AG08395 (cell line): ENCODE measurements around the gene CAPN15.

Source experiments
- DNase-seq: peaks from one replicate; pipeline ENCODE4 v3.0.0; 2012; ENCODE audit warnings: mixed read lengths, low spot score

The CAPN15 gene

GRCh38 chr16:526181-527014, 1.1 kb upstream of the CAPN15 start:
- no peak for DNase-seq

- DNase-seq, result peak; percentile 59
Measured at GRCh38 chr16:528111-529011, 849 bp downstream of the CAPN15 start.

- DNase-seq, result no peak
Measured at GRCh38 chr16:529012-529575, 1.6 kb downstream of the CAPN15 start.

- no peak for DNase-seq
Measured at GRCh38 chr16:530111-530817, 2.8 kb downstream of the CAPN15 start.

DNA sequence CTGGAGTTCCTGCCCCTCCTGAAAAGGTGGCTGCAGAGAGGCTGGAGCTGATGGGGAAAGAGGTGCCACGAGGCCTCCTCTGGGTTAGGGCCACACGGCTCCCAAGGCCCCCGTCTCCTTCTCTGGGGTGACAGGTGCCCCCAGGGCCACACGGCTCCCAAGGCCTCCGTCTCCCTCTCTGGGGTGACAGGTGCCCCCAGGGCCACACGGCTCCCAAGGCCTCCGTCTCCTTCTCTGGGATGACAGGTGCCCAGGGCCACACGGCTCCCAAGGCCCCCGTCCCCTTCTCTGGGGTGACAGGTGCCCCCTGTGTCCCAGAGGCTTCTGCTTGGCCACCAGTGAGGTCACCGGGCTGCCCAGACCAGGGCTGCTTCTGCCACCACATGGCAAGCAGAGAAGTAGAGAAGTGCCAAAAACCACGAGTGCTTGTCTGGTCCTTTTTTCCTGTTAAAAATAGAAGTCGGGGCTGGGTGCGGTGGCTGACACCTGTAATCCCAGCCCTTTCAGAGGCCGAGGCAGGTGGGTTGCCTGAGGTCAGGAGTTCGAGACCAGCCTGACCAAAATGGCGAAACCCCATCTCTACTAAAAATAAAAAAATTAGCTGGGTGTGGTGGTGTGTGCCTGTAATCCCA, 4.1 kb downstream of the CAPN15 start:
- DNase-seq, result no peak

- no peak for DNase-seq
Measured at GRCh38 chr16:533391-534123, 6.0 kb downstream of the CAPN15 start.

GRCh38 chr16:534135-534534, 6.6 kb downstream of the CAPN15 start:
- DNase-seq, result no peak

- no peak for DNase-seq
Measured at GRCh38 chr16:534856-535445, 7.4 kb downstream of the CAPN15 start.

GRCh38 chr16:535446-536405, 8.2 kb downstream of the CAPN15 start:
- peak; percentile 89 for DNase-seq

GRCh38 chr16:536746-537145, 9.2 kb downstream of the CAPN15 start:
- DNase-seq, result no peak

- DNase-seq, result no peak
Measured at GRCh38 chr16:537415-538335, 10.2 kb downstream of the CAPN15 start.

- no peak for DNase-seq
Measured at GRCh38 chr16:539901-540530, 12.5 kb downstream of the CAPN15 start.

DNA sequence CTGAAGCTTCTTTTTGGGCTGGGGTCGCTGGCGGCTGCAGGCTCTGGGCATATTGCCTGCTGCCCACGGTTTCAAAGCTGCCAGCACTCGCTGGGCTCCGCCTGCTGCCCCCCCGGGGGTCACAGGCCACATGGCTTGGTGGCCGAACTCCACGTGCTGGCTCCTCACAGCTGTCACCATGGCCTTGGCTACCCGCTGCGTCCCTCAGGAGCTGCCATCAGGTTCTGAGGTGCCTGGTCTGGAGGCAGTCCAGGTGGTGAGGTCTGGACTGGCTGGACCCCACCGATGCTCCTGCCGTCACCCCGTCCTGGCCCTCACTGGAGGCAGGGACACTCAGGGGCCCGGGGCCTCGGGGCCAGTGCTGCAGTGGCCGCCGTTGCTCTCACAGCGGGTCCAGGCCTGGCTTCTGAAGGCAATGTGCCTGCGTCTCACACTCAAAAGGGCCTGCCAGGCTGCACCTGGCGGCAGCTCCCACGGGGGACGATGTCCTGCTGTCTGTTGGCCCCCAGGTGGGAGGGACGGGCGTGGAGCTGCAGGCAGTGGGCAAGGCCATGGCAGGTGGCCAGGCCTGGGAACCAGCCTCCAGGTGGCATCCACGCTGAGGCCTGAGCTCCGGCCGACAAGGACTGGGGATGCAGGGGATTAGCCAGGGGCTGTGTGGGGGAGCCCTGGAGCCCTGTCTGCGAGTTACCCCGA, 13.3 kb downstream of the CAPN15 start:
- DNase-seq, result no peak

DNA sequence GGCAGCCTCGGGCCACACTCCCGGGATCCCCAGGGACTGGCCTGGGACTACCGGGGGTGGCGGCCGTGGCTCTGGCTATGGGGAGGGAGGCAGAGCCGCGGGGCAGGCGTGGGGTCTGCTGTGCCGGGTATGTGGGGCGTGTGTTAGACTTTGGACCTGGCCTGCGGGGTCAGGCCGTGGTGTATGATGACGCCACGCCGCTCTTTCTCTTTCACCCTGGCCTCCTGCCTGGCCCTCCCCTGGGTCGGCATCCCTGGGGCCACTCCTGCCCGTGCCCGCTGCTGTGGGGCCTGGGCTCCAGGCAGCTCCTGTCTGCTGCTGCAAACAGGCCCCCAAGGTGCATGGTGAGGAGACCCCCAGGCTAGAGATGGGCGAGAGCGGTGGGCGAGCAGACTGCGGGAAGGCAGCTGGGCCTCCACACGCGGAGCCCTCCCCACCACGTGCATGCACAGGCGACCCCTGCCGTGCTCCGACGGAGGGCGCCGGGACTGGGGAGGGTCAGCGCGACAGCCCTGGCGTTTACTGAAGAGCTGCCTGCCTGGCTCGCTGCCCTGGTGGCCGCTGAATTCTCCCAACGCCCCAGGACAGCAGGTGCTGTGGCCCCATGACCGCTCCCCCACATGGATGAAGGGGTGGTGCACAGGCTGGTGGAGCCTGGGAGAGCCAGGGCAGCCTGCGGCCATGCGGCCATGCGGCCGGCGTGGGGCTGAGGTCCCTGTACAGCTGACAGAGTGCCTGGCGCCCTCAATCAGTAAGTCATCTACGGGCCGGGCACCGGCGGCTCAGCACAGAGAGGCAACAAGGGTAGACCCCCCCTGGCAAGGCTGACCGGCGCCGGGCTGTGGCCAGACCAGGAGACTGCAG, 16.0 kb downstream of the CAPN15 start:
- DNase-seq, result no peak

- no peak for DNase-seq
Measured at GRCh38 chr16:544517-544916, 17.0 kb downstream of the CAPN15 start.
